A204.1 (cell line): ENCODE data around the gene GNAZ.

Experiments
- FAIRE-seq: peaks from 2 replicates; lab custom pipeline; 2012; peaks lifted over from hg19 to GRCh38; lab: Jason Lieb, UNC

Gene GNAZ

DNA sequence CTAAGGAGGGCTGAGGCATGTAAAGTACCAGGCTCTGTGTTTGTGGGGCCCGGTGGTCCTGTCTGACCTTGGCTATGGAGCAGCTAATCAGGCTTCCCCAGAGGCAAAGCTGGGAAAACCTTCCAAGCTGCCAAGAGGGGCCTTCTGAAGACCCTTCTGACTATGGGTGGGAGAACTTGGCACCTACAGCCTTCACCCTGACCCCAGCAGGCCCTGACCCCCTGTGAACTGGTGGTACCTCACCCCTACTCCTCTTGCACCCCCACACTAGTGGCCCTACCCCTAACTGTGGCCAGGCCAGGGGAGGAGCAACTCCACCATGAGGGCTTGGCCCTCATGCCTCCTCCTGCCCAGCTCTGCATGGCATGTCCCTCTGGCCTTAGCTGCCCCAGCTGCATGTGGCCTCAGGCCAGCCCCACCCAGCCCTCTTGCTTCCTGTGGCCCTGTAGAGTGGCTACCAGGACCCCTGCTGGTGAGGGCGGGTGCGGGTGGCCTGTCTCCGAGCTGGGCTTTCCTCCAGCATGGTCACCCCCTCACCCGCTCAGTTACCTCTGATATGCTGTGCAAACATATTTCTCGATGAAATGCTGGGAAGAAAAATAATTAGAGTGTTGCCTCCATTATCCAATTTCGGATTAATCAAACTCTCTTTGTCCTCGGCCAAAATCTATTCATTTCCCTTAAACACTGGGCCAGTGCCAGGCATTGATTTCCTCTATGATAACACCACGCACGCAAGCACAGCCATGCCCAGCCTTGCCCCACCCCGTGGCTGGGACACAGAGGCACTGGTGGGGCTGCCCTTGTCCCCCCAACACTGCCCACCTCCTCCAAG is 7.5 kb downstream of the GNAZ start:
- FAIRE-seq: no peak

- no peak for FAIRE-seq
These were observed 8.1 kb downstream of the GNAZ start for GRCh38 chr22:23078462-23078787.

- no peak for FAIRE-seq
These were observed 9.0 kb downstream of the GNAZ start for GRCh38 chr22:23079240-23079768.

GRCh38 chr22:23079814-23080521 is 9.6 kb downstream of the GNAZ start:
- FAIRE-seq: no peak

- no peak for FAIRE-seq
These were observed 10.4 kb downstream of the GNAZ start for GRCh38 chr22:23080613-23081290.

DNA sequence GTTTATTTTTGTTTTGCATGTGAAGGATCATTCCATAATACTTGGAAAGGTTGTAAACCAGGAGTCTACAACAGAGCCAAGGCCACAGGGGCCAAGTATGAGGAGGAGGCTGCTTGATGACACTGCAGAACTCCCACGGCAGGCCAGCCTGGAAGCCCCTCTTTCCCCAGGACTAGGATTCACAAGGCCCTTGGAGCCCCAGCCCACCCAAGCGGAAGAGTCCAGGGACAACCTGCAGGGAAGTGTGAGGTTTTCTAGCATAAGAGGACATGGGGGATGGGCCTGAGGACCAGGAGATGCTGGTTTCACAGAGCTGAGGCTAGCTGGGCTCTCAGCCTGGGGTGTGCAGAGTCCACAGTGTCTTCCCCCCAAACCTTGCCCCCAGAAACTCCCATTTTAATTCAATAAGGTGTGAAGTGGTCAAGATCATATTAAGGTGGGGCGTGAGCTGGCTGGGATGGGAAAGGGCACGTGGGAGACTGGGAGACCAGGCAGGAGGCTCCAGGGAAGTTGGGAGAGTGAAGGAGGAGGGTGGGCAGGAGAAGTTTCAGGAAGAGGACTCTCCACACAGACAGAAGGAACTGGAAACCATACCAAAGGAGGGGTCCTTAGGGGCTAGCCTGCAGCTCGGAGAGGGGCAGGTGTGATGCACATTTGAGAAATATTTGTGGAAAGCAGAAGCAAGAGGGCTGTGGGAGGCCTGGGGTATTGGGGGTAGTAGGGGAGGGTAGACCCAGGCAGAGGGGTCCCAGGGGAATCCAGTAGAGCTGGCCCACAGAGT is 12.4 kb downstream of the GNAZ start:
- FAIRE-seq: no peak

- FAIRE-seq: no peak
These were observed 13.1 kb downstream of the GNAZ start for GRCh38 chr22:23083315-23084021.

DNA sequence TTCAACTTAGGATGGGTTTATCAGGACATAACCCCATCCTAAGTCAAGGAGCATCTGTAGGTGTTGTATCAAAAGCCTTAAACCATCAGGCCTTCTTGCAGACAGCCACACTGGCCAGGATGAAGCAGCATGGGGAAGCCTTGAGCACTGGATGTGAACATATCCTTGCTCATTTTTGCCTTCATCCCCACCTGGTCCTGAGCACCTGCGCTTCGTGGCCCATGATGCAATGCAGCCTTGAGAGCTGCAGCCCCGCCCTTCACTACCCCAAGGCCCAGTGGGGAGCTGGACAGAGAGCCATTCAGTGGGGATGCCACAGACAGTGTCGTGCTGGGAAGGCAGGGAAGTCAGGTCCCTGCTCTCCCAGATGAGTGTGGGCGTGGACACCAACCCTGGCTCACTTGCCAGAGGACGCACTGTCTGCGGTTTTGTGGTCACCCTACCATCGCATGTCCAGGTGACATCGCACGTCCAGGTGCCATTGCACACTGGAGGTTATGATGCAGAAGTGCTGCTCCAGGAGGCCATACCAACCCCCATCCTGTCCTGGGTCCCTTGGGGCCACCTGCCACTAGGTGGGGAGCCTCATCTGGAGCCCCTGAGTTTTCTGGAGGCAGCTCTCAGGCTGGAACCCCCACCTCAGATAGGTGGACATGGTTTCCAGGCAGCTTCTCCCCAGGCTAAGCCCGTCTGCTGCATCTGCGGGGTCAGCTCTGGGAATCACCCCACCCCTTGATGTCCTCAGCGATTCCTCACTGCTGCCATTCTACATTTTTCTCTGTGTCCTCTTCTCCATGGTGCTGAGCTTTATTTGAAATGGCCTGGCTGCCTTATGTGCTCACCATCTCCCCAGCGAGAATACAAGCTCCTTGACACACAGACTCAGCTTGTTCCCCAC is 14.4 kb downstream of the GNAZ start:
- no peak for FAIRE-seq

GRCh38 chr22:23085351-23085671 is 15.0 kb downstream of the GNAZ start:
- no peak for FAIRE-seq

DNA sequence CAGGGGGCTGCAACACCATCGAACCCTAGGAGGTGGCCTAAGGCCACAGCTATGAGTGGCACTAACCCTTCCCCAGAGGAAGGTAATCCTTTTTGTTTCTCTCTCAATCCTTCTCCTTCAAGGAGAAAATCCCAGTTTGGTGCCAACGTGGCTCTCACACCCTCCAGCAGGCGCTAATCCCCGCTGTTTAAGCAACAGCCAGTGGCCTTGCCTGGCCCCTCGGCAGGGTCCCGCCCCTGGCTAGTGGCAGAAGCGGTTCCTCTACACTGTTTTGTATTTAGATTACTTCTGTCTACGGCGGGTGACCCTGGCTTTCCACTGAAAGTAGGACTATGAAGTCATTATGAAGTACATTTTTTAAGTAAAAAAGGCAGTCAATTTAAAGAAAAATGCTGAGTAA is 15.5 kb downstream of the GNAZ start:
- no peak for FAIRE-seq

DNA sequence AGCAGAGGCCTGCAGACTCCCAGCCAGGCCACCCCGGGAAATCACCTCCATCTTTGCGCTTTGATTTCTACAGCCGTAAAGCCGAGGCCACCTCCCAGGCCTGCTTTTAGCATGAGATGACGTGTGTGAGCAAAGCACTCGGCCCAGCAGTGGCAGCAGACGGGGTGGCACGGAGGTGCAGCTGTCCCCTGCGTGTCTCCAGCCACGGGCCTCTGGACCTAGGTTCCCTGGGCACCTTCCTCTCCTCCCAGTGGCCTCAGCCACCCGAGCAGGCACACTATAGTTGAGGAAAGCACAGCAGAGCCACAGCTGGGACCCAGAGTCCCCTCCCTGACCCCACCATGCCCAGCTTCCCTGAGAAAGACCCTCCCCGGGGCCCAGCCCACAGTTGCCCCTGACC is 15.9 kb downstream of the GNAZ start:
- FAIRE-seq: no peak

- no peak for FAIRE-seq
These were observed 16.5 kb downstream of the GNAZ start for GRCh38 chr22:23086787-23087186.

GRCh38 chr22:23088199-23088604 is 17.9 kb downstream of the GNAZ start:
- no peak for FAIRE-seq

DNA sequence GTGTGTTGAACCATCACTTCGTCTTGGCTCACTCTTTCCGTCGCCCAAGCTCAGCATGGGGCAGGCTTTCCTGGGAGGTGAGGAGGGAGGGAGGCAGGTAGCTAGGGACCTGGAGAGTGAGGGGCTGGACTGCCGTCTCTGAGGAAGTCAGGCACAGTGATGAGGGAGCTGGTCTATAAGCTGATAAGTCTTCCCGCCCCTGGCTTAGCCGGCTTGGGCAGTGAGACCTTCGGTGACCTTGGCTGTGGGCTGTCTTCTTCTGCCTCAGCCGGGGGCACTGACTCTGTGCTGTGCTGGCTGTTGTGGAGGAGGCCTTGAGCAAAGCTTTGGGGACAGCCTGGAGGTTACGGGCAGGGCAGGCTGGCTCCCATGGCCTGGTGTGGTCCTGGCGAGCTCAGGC is 18.7 kb downstream of the GNAZ start:
- no peak for FAIRE-seq

GRCh38 chr22:23089633-23090456 is 19.5 kb downstream of the GNAZ start:
- no peak for FAIRE-seq

DNA sequence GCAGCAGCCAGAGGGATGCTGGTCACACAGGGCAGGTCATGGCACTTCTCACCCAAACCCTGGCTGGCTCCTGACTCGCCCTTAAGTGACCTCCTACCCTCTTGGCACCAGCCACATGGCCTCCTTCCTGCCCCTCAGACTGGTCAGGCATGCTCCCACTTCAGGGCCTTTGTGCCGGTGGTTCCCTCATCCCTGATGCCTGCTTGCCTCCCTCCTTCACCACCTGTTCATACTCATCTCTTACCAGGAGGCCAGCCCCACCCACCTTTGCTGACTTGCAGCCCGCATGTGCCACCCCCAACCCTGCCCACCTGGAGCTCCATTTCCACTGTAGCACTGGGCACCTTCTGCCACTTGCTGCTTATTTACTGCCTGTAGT is 20.1 kb downstream of the GNAZ start:
- FAIRE-seq: no peak

- FAIRE-seq: no peak
These were observed 21.4 kb downstream of the GNAZ start for GRCh38 chr22:23091760-23092159.

DNA sequence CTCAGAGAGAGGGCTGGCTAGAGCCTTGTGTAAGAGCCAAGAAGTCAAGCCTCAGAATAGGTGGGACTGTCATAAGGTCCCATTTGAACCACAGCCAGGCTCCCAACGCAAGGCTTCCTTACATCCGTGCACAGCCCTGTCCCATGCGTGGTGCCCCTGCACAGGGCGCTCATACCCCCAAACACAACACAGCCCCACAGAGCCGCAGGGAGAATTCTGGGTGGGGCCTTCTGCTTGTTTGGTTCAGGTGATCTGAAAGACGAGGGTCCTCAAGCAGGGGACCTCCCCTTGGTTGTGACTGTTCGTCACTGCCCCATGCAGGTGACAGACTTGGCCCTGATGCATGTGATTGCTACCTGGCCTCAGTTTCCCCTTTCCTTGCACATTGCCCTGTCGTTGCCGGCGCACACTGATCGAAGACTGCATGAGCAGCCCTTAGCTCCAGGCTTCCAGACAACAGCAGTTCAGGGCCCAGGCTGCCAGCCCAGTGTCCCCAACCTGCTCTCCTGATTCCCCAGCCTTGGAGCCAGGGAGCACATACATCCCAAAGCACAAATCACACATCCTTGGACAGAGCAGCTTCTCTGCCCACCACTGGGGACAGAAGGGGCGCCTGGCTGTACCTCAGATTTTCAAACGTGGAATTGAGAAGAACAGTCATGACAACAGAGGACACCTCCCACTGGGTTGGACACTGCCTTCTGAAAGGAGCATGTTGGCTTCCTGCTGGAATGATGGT is 22.1 kb downstream of the GNAZ start:
- no peak for FAIRE-seq
